Measurements from ENCODE around the gene GDF15. TPM values are rescaled to one million over a fixed set of nuclear protein-coding genes. Genes with fewer than 3 reads are reported as not detected.
"Not testable (repeated sequence)": the region's sequence is repeated elsewhere in the genome, so short reads cannot be mapped to it uniquely, and the experiment has no call there.

The GDF15 gene
- total and polyA plus RNA-seq, 12 donors = 0.33 to 29.2 (median 4.5) TPM

GRCh38 chr19:18357041-18357440, 28.9 kb upstream of the GDF15 start:
- 93 to 100% (median 97%) methylated on average over 2 to 3 of the region's 3 CpGs for WGBS, 4 donors
- TF ChIP-seq CTCF (IDR thresholded peaks at IDR 0.05) (no peak), POLR2A (IDR thresholded peaks at IDR 0.05) (no peak)
- no peak for DNase-seq
- intact Hi-C loops (cut with DNase I) = no loop called here
- Histone ChIP-seq H3K36me3 (replicated peaks in 1 of 2) (peaks cover 0 to 61% of the 10 kb centered on the region in 2 donors), H3K27ac (peak overlapping the region in 3 of 5 donors; percentile 43 to 82 (median 60)), H3K4me1 (replicated peaks in 1 of 2) (peaks cover 0 to 9% of the 10 kb centered on the region in 2 donors), H3K9me3 (replicated peaks in 1 of 3) (no peaks in the 10 kb centered on the region), H3K27me3 (no peaks in the 10 kb centered on the region), H3K4me3 (no peak overlapping the region)

DNA sequence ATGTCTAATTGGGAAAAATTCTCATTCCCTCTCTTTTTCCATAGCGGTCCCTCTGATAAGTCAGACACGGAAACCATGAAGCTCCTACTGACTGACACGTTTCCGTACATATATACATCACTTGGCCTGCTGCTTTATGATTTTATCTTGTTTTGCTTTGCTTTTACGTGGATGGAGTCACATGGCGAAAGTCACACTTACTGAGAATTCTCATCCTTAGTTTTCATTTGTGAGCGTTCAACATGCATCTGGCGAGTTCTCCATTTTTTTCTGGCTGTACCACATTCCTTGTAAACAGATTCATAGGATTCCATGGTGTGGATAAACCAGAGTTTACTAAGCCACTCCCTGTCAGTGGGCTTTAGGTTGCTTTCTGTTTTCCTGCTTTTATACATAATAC, 24.3 kb upstream of the GDF15 start:
- no peaks in the 10 kb centered on the region for H3K27me3 ChIP-seq
- peaks cover 23 to 30% of the 10 kb centered on the region in 2 donors for H3K4me1 ChIP-seq (replicated peaks in 1 of 2)
- WGBS, 4 donors = 93 to 97% (median 97%) methylated on average over 8 of the region's 8 CpGs
- no peak overlapping the region for H3K4me3 ChIP-seq
- TF ChIP-seq CTCF (IDR thresholded peaks at IDR 0.05) = no peak
- no peak for TF ChIP-seq POLR2A (IDR thresholded peaks at IDR 0.05)
- DNase-seq = no peak
- intact Hi-C loops (cut with DNase I) = no loop called here
- no peak overlapping the region for H3K27ac ChIP-seq
- H3K9me3 ChIP-seq (replicated peaks in 1 of 3) = no peaks in the 10 kb centered on the region
- peaks cover 0 to 60% of the 10 kb centered on the region in 2 donors for H3K36me3 ChIP-seq (replicated peaks in 1 of 2)

DNA sequence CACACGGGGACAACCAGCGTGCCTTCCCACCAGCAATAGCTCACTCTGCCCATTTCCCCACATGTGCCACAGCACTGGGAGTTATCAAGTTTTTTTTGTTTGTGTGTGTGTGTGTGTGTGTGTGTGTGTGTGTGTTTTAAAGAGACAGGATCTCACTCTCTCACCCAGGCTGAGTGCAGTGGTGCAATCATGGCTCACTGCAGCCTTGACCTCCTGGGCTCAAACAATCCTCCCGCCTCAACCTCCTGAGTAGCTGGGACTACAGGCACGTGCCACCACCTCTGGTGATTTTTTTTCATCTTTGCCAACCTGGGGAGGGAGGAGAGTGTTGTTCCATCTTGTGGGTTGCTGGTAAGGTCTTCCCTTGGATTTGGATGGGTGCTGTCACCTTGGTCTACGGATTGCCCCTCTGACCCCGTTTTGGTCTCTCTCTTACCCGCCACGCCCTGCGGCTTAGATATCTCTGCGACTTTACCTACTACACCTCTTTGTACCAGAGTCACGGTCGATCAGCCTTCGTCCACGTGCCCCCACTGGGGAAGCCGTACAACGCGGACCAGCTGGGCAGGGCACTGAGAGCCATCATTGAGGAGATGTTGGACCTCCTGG, 22.9 kb upstream of the GDF15 start:
- Histone ChIP-seq H3K27ac (peak overlapping the region; percentile 51 to 96 (median 90)), H3K36me3 (replicated peaks in 1 of 2) (peaks cover 0 to 46% of the 10 kb centered on the region in 2 donors), H3K4me3 (no peak overlapping the region), H3K27me3 (no peaks in the 10 kb centered on the region), H3K9me3 (replicated peaks in 1 of 3) (no peaks in the 10 kb centered on the region), H3K4me1 (replicated peaks in 1 of 2) (peaks cover 21 to 23% of the 10 kb centered on the region in 2 donors)
- peak in 5 of 7 donors; percentile 45 to 68 (median 61) for DNase-seq
- whole genome bisulfite sequencing, 4 donors = 84 to 87% (median 85%) methylated on average over 16 to 17 of the region's 17 CpGs
- TF ChIP-seq CTCF (IDR thresholded peaks at IDR 0.05) (no peak), POLR2A (IDR thresholded peaks at IDR 0.05) (no peak)
- intact Hi-C loops (cut with DNase I) = no loop called here

DNA sequence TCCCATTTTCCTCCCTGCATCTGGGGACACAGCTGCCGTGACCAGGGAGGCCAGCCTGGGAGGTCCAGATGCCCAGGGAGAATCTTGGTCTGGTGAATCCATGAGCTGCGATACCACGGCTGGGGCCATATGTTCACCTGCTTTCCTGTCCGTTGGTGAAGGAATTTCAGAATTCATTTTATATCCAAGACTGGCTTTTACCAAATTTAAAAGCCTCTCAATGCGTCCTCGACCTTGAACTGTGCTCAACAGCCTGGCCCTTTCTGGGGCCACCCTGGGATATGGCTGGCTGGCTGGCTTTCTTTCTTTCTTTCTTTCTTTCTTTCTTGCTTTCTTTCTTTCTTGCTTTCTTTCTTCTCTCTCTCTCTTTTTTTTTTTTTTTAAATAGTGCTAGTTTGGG, 22.2 kb upstream of the GDF15 start:
- intact Hi-C loops (cut with DNase I) = no loop called here
- TF ChIP-seq POLR2A (IDR thresholded peaks at IDR 0.05) = no peak
- no peak for TF ChIP-seq CTCF (IDR thresholded peaks at IDR 0.05)
- 55 to 64% (median 59%) methylated on average over 6 of the region's 6 CpGs for WGBS, 4 donors
- H3K4me1 ChIP-seq (replicated peaks in 1 of 2) = peaks cover 21 to 23% of the 10 kb centered on the region in 2 donors
- H3K27ac ChIP-seq = peak overlapping the region; percentile 85 to 97 (median 94)
- H3K27me3 ChIP-seq = no peaks in the 10 kb centered on the region
- H3K4me3 ChIP-seq = no peak overlapping the region
- peaks cover 0 to 43% of the 10 kb centered on the region in 2 donors for H3K36me3 ChIP-seq (replicated peaks in 1 of 2)
- peak in 1 of 7 donors; percentile 39 for DNase-seq
- H3K9me3 ChIP-seq (replicated peaks in 1 of 3) = no peaks in the 10 kb centered on the region

DNA sequence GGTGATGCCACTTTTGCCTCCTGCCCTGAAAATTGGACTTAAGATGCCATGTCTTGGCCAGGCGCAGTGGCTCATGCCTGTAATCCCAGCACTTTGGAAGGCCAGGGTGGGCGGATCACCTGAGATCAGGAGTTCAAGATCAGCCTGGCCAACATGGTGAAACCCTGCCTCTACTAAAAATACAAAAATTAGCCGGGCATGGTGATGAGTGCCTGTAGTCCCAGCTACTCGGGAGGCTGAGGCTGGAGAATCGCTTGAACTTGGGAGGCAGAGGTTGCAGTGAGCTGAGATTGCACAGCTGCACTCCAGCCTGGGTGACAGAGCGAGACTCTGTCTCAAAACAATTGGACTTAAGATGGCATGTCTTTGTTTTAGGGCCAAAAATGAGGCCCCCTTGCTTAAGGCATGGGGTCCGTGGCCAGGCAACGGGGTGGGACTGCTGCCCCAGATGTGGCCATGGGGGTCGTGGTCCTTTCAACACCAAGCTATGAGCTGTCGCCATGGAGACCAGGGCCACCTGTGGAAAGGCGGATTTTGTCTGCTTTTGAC, 21.6 kb upstream of the GDF15 start:
- Histone ChIP-seq H3K4me1 (replicated peaks in 1 of 2) (peaks cover 21 to 23% of the 10 kb centered on the region in 2 donors), H3K36me3 (replicated peaks in 1 of 2) (peaks cover 0 to 37% of the 10 kb centered on the region in 2 donors), H3K27ac (peak overlapping the region; percentile 85 to 97 (median 94))
- H3K27me3 ChIP-seq; intact Hi-C loops (cut with DNase I); H3K4me3 ChIP-seq; H3K9me3 ChIP-seq (replicated peaks in 1 of 3): not testable (repeated sequence)
- 36 to 44% (median 40%) methylated on average over 9 to 11 of the region's 11 CpGs for WGBS, 4 donors
- DNase-seq = peak in 3 of 7 donors; percentile 39 to 65 (median 48)

Measured in adrenal gland (tissue), 12 donors.